ENCODE measurements around the gene CAPN1. TPM values are rescaled to one million over a fixed set of nuclear protein-coding genes. Genes with fewer than 3 reads are reported as not detected.
"Not testable (repeated sequence)": the region's sequence is repeated elsewhere in the genome, so short reads cannot be mapped to it uniquely, and the experiment has no call there.

Gene CAPN1
- total RNA-seq, 1 donor from 2014 or later, result 24.3 TPM

DNA sequence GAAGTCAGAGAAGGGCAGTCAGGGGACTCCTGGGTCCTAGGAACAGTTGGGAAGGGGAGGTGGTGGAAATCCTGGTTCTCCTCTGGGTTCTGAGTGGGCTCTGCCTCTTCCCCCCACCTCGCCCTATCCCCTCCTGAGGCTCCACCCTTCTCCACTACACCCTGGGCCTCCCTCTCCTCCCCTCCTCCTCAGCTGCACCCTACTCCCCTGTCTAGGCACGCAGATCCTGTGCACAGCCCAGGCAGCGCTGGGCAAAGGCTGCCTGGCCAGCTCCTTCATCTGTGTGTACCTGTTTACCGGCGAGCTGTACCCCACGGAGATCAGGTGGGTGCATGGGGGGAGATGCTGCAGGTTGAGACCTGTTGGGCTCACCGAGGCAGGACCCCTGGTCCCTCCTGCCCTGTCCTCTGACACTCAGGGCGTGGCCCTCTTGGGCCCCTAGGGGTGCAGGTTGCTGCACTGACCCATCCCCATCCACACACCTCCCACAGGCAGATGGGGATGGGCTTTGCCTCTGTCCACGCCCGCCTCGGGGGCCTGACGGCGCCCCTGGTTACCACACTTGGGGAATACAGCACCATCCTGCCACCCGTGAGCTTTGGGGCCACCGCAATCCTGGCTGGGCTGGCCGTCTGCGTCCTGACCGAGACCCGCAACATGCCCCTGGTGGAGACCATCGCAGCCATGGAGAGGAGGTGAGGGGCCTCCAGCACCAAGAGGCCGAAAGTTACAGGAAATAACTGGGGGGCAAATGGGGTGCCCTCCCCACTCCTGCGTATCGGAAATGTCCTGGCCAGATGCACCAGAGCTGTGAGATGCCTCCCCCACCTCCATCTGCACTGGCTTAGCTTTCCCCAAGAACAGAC, 54.7 kb downstream of the CAPN1 start:
- no peaks in the 10 kb centered on the region for H3K4me1 ChIP-seq
- H3K4me3 Mint-ChIP-seq, result no peak overlapping the region
- H3K27ac ChIP-seq, result no peak overlapping the region
- TF ChIP-seq EZH2phosphoT487 (IDR thresholded peaks at IDR 0.05), result no peak
- TF ChIP-seq, protein P1, sequence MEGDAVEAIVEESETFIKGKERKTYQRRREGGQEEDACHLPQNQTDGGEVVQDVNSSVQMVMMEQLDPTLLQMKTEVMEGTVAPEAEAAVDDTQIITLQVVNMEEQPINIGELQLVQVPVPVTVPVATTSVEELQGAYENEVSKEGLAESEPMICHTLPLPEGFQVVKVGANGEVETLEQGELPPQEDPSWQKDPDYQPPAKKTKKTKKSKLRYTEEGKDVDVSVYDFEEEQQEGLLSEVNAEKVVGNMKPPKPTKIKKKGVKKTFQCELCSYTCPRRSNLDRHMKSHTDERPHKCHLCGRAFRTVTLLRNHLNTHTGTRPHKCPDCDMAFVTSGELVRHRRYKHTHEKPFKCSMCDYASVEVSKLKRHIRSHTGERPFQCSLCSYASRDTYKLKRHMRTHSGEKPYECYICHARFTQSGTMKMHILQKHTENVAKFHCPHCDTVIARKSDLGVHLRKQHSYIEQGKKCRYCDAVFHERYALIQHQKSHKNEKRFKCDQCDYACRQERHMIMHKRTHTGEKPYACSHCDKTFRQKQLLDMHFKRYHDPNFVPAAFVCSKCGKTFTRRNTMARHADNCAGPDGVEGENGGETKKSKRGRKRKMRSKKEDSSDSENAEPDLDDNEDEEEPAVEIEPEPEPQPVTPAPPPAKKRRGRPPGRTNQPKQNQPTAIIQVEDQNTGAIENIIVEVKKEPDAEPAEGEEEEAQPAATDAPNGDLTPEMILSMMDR (IDR thresholded peaks at IDR 0.05), result no peak
- no peak for TF ChIP-seq EZH2 (IDR thresholded peaks at IDR 0.05)
- no peaks in the 10 kb centered on the region for H3K36me3 ChIP-seq
- H3K4me3 ChIP-seq, result no peak overlapping the region
- H3K4me1 Mint-ChIP-seq, result peaks cover 9% of the 10 kb centered on the region
- no peaks in the 10 kb centered on the region for H4K20me1 ChIP-seq (ENCODE audit: low read depth)
- H3K27me3 ChIP-seq, result no peaks in the 10 kb centered on the region
- peaks cover 3% of the 10 kb centered on the region for H3K9me3 Mint-ChIP-seq
- H3F3A ChIP-seq (ENCODE audit: low read depth), result no peaks in the 10 kb centered on the region
- no peaks in the 10 kb centered on the region for H3K79me2 ChIP-seq (ENCODE audit: low read depth)
- no peak for DNase-seq (ENCODE audit: low spot score)
- H3K9me3 ChIP-seq (ENCODE audit: low read depth), result no peaks in the 10 kb centered on the region
- H2AFZ ChIP-seq (replicated peaks), result peak overlapping the region; percentile 34
- no peak overlapping the region for H3K9ac ChIP-seq
- peak overlapping the region; percentile 78 for H3K27ac Mint-ChIP-seq
- H3K4me2 ChIP-seq, result no peak overlapping the region
- peaks cover 8% of the 10 kb centered on the region for H3K27me3 Mint-ChIP-seq (ENCODE audit: insufficient read depth, low read depth)
- no peaks in the 10 kb centered on the region for H3K36me3 Mint-ChIP-seq

DNA sequence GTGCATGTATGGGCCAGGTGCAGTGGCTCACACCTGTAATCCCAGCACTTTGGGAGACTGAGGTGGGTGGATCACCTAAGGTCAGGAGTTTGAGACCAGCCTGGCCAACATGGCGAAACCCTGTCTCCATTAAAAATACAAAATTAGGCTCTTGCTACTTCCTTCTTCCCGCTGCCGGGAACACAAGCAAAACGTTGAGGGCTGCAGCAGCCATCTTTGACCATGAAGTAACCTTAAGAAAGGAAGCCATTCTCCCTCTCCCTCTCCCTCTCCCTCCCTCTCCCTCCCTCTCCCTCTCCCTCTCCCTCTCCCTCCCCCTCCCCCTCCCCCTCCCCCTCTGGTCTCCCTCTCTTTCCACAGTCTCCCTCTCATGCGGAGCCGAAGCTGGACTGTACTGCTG, 56.6 kb downstream of the CAPN1 start:
- not testable (repeated sequence) for H3K9ac ChIP-seq; H3K4me3 ChIP-seq; H3K79me2 ChIP-seq (ENCODE audit: low read depth); H3K36me3 Mint-ChIP-seq; DNase-seq (ENCODE audit: low spot score); H3K27ac ChIP-seq; H3K9me3 ChIP-seq (ENCODE audit: low read depth); H3K4me1 ChIP-seq; H3K36me3 ChIP-seq; H3K4me2 ChIP-seq; H3F3A ChIP-seq (ENCODE audit: low read depth); H3K4me1 Mint-ChIP-seq; H4K20me1 ChIP-seq (ENCODE audit: low read depth); H3K4me3 Mint-ChIP-seq; H3K9me3 Mint-ChIP-seq; H3K27me3 Mint-ChIP-seq (ENCODE audit: insufficient read depth, low read depth); H2AFZ ChIP-seq (replicated peaks); H3K27me3 ChIP-seq; H3K27ac Mint-ChIP-seq

DNA sequence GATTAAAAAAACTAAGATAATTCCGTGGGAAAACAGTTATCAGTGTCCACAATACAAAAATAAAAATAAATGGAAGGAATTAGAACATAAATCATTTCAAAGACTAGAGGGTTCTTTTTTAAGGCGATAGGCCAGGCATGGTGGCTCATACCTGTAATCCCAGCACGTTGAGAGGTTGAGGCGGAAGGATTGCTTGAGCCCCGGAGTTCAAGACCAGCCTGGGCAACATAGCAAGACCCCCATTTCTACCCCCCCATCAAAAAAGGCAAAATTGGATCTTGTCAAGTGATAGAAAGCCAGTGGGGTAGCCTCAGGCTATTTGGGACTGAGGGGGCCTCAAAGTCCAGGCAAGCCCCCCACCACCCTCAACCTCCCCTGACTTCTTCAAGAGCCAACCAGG, 59.4 kb downstream of the CAPN1 start:
- no peaks in the 10 kb centered on the region for H3K36me3 ChIP-seq
- H3K27me3 ChIP-seq, result no peaks in the 10 kb centered on the region
- Mint-ChIP-seq H3K9me3 (peaks cover 3% of the 10 kb centered on the region), H3K27ac (no peak overlapping the region), H3K36me3 (no peaks in the 10 kb centered on the region), H3K4me3 (no peak overlapping the region), H3K27me3 (ENCODE audit: insufficient read depth, low read depth) (no peaks in the 10 kb centered on the region), H3K4me1 (peaks cover 12% of the 10 kb centered on the region)
- H3K9me3 ChIP-seq (ENCODE audit: low read depth), result no peaks in the 10 kb centered on the region
- no peaks in the 10 kb centered on the region for H3F3A ChIP-seq (ENCODE audit: low read depth)
- no peak for DNase-seq (ENCODE audit: low spot score)
- H3K4me2 ChIP-seq, result no peak overlapping the region
- H2AFZ ChIP-seq (replicated peaks), result no peak overlapping the region
- H3K4me1 ChIP-seq, result peaks cover 8% of the 10 kb centered on the region
- no peaks in the 10 kb centered on the region for H3K79me2 ChIP-seq (ENCODE audit: low read depth)
- no peaks in the 10 kb centered on the region for H4K20me1 ChIP-seq (ENCODE audit: low read depth)
- no peak overlapping the region for H3K4me3 ChIP-seq
- TF ChIP-seq, protein P1 (IDR thresholded peaks at IDR 0.05), result no peak
- TF ChIP-seq EZH2phosphoT487 (IDR thresholded peaks at IDR 0.05) (no peak), EZH2 (IDR thresholded peaks at IDR 0.05) (no peak)
- H3K9ac ChIP-seq, result no peak overlapping the region
- no peak overlapping the region for H3K27ac ChIP-seq

DNA sequence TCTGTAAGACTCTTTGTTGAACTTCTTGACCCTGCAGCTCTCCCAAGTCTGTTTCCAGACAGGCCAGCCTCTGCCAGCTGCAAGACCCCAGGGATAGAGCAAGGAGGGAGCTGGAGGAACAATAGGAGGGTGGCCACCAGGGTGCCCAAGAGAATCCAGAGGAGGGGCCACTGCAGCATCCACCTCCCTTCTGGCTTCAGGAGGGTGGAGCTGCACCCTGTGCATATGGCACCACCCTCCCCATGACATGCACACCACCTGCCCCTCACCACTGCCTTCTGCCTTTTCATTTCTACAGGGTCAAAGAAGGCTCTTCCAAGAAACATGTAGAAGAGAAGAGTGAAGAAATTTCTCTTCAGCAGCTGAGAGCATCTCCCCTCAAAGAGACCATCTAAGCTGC, 60.0 kb downstream of the CAPN1 start:
- Mint-ChIP-seq H3K9me3 (peaks cover 3% of the 10 kb centered on the region), H3K27ac (no peak overlapping the region)

More for the DNA sequence above, 60.0 kb downstream of the CAPN1 start:
- no peaks in the 10 kb centered on the region for H3K27me3 ChIP-seq
- no peaks in the 10 kb centered on the region for H4K20me1 ChIP-seq (ENCODE audit: low read depth)
- no peaks in the 10 kb centered on the region for H3K9me3 ChIP-seq (ENCODE audit: low read depth)
- H3K36me3 ChIP-seq, result no peaks in the 10 kb centered on the region
- TF ChIP-seq EZH2 (IDR thresholded peaks at IDR 0.05), result no peak
- TF ChIP-seq, protein P1 (IDR thresholded peaks at IDR 0.05), result no peak
- no peak for TF ChIP-seq EZH2phosphoT487 (IDR thresholded peaks at IDR 0.05)
- Mint-ChIP-seq H3K4me3 (no peak overlapping the region), H3K36me3 (no peaks in the 10 kb centered on the region), H3K4me1 (peaks cover 12% of the 10 kb centered on the region), H3K27me3 (ENCODE audit: insufficient read depth, low read depth) (no peaks in the 10 kb centered on the region)
- H3K79me2 ChIP-seq (ENCODE audit: low read depth), result no peaks in the 10 kb centered on the region
- H3K9ac ChIP-seq, result no peak overlapping the region
- no peak overlapping the region for H3K4me3 ChIP-seq
- no peak overlapping the region for H3K27ac ChIP-seq
- no peak overlapping the region for H3K4me2 ChIP-seq
- H3F3A ChIP-seq (ENCODE audit: low read depth), result no peaks in the 10 kb centered on the region
- no peak for DNase-seq (ENCODE audit: low spot score)
- no peak overlapping the region for H2AFZ ChIP-seq (replicated peaks)
- peaks cover 8% of the 10 kb centered on the region for H3K4me1 ChIP-seq
